HepG2 (cell line): ENCODE measurements around the gene TNS1.

Experiments
- GABPA ChIP-seq, 2 experiments: IDR thresholded peaks; 2 replicates each; pipeline ENCODE4 v1.6.1; 2011 to 2016; ENCODE audit warnings: low read depth in 2 of 2, low read length in 1 of 2, missing biosample characterization in 1 of 2, missing genetic modification characterization in 1 of 2
- POLR2AphosphoS5 ChIP-seq: IDR thresholded peaks from 2 replicates; pipeline ENCODE4 v1.6.1; 2012; ENCODE audit warnings: low read depth, low read length
- ZKSCAN1 ChIP-seq: fragments of 150-350 bp; IDR thresholded peaks from 2 replicates; pipeline ENCODE4 v1.6.1; 2014; ENCODE audit warnings: low read length
- ZNF274 ChIP-seq: sonication (generic); formaldehyde crosslinking; IDR thresholded peaks from 2 replicates; pipeline ENCODE4 v1.5.1; 2020; ENCODE audit warnings: mild to moderate bottlenecking, missing genetic modification reagents
- ZNF737 ChIP-seq: sonication (generic); formaldehyde crosslinking; IDR thresholded peaks from 2 replicates; pipeline ENCODE4 v1.5.0; 2020; ENCODE audit warnings: missing genetic modification reagents, mild to moderate bottlenecking, borderline replicate concordance
- TF ChIP-seq, protein P1 (sequence below), 2 experiments: sonication (generic) in 1 of 2; formaldehyde crosslinking in 1 of 2; IDR thresholded peaks; 2 replicates each; pipeline versions ENCODE4 v1.5.1 to v1.6.1; 2011 to 2020; ENCODE audit warnings: borderline replicate concordance in 1 of 2, low read depth in 1 of 2, low read length in 1 of 2, mild to moderate bottlenecking in 1 of 2, missing genetic modification reagents in 1 of 2, moderate library complexity in 1 of 2

DNA sequence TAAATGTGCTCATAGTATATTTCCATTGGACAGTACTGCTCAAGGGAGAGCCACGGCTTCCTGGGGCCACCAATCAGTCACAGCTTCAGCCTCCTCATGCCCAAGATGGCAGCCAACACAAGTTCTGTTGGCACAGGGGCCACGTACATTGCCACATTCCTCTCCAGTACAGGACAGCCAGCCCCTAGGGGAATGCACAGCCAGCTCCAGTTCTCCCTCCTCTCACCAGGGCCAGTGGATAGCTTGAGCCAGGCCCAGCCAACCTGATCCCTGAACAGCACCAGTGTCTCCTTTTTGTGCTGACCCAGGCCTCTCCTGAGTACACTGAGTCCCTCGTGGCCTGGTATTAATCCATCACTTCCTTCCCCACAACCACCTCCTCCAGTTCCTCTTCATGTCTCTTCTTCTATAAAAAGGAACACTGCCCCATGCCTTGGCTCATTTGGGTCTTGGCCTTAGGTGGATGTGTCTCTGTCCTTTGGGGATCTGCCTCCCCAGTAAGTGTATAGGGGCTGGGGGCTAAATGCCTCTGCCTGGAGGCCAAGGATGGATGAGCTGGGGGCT is 168.7 kb downstream of the TNS1 start:
- TF ChIP-seq, protein P1, sequence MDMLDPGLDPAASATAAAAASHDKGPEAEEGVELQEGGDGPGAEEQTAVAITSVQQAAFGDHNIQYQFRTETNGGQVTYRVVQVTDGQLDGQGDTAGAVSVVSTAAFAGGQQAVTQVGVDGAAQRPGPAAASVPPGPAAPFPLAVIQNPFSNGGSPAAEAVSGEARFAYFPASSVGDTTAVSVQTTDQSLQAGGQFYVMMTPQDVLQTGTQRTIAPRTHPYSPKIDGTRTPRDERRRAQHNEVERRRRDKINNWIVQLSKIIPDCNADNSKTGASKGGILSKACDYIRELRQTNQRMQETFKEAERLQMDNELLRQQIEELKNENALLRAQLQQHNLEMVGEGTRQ (IDR thresholded peaks at IDR 0.05; ENCODE audit: low read depth, low read length) = no peak
- TF ChIP-seq, protein P1 (CRISPR knock-in tag; IDR thresholded peaks at IDR 0.05; ENCODE audit: borderline replicate concordance) = no peak
- TF ChIP-seq ZKSCAN1 (no peak), ZNF274 (CRISPR knock-in tag) (no peak), ZNF737 (CRISPR knock-in tag) (no peak), POLR2AphosphoS5 (no peak), GABPA (IDR thresholded peaks at IDR 0.05; ENCODE audit: low read depth, low read length) (no peak), GABPA (CRISPR knock-in tag; IDR thresholded peaks at IDR 0.05; ENCODE audit: low read depth) (no peak)
